T1000 (cell line): ENCODE data around the gene TSPAN6.

Experiments used
- DNase-seq: peaks from one replicate; lab custom pipeline; 2025; ENCODE audit warnings: mixed read lengths; lab: John Stamatoyannopoulos, UW

TSPAN6 gene

DNA sequence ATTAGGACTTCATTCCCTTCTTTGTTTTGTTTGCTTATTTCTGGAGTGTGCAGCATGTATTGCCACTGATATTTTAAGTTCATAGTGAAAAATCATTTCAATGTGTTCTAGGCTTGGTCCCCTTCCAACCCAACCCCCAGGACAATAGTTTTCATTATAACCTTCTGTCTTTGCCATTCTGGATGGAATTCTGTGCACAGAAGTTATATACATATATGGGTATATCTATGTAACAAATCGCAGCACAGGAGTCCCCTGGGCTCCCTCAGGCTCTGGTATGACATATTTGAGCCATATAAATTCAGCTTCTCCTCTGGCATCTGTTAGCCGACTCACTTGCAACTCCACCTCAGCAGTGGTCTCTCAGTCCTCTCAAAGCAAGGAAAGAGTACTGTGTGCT, 52.0 kb downstream of the TSPAN6 start, which contains the start of gene TNMD:
Gene TNMD (plus strand): TSS at position 326 of the 400 bp plus-strand sequence. CDS start 83 bp downstream, outside the sequence.
- DNase-seq = no peak
